NCI-H1092 treated with DMSO at 0.1 percent for 48 hours (cell line): ENCODE results near the gene PIK3AP1.
"Not testable (repeated sequence)": the region's sequence is repeated elsewhere in the genome, so short reads cannot be mapped to it uniquely, and the experiment has no call there.

Experiments used
- DNase-seq: peaks from one replicate; lab custom pipeline; 2025; lab: John Stamatoyannopoulos, UW

Gene PIK3AP1

GRCh38 chr10:96695975-96696634 lies 24.2 kb downstream of the PIK3AP1 start:
- DNase-seq, result no peak

DNA sequence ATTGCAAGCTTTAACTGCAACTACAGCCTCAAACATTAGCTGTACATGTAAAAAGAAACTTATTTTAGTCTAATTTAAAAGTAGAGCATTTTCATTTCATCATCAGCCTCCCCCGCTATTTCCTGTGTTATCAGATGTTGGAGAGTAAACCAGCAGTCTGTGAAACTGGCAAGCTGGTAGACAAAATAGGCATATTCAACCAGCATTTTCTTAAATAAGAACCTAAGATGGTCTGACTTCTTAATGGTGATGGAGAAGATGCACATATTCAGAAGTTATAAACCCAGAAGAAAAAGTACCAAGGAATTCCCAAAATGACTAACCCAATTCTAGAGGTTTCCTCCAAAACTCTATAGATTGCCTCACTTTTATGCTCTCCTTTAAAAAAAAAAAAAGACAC lies 24.9 kb downstream of the PIK3AP1 start:
- DNase-seq, result no peak

DNA sequence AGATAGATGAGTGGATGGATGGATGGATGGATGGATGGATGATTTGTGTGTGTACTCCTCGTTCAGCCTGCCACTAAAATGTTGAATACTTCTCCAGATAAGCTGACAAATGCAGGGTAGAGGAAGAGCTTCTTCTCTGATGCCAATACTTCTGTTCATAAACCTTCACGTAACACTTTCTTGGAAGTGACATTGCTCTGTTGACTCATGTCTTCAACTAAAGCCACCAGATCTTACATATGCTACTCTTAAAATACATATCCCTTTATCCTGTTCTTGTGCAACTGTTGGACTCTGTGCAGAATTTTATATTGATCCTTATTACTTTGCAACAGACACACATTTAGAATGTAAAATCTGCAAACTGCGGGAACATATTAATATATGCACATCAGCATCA lies 26.9 kb downstream of the PIK3AP1 start:
- DNase-seq, result no peak

GRCh38 chr10:96692427-96692826 lies 27.9 kb downstream of the PIK3AP1 start:
- no peak for DNase-seq

DNA sequence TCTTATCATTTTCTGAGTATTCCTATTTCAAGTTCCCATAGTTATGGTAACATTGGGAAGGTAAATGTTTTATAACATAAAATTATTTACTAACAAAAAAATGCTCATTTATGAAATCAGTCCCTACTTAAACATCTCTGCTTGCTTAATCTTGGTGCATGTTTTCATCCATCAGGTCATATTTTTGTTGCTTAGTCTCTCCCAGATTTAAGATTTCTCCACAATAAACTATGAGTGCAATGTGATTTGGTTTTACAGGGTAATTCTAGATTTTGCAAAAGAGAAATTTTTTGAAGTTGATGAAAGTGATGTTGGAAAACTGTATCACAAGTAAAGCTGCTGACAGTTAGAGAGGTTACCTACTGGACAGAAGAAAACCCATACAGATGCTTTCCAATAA lies 28.6 kb downstream of the PIK3AP1 start:
- no peak for DNase-seq

GRCh38 chr10:96690755-96691730 lies 29.3 kb downstream of the PIK3AP1 start:
- DNase-seq, result no peak

- no peak for DNase-seq
Measured at GRCh38 chr10:96688789-96689188, 31.5 kb downstream of the PIK3AP1 start.

- DNase-seq, result no peak
Measured at GRCh38 chr10:96687317-96688012, 32.8 kb downstream of the PIK3AP1 start.

GRCh38 chr10:96686514-96686913 lies 33.8 kb downstream of the PIK3AP1 start:
- DNase-seq, result no peak

DNA sequence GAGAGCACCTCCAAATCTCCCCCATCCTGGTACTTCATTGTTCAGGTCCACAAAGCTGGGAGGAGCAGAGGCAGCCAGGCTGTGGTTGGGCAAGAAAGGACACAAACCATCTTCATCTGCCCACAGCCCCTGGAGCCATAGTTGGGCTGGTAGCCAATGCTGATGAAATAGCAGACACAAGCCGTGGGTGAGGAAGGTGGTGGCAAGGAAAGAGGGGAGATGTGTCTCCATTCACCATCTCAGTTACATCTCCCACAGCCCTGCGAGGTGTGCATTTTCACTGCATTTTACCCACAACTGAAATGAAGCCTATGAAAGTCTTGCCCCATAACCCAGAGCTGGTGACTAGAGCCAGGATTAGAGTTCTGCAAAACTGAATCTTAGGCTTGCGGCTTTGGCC lies 35.0 kb downstream of the PIK3AP1 start:
- no peak for DNase-seq

- no peak for DNase-seq
Measured at GRCh38 chr10:96684826-96685225, 35.5 kb downstream of the PIK3AP1 start.

DNA sequence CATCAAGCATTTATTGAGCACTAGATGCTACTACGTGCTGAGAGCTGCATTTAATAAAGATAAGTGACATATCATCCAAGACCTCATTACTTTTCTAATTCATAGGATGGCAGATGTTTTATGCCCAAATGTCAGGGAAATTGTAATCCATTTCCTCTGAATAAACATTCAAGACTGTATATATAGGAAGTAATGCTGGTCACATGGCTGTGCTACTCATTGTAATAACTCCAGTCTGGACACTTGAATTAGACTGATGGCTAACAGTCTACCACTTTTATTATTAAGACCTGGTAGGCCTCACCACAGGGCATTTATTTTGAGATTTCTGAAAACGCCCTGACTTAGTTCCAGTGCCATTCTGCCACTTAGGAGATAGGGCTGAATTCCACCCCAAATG lies 36.6 kb downstream of the PIK3AP1 start:
- DNase-seq, result no peak

GRCh38 chr10:96683065-96683464 lies 37.2 kb downstream of the PIK3AP1 start:
- no peak for DNase-seq

DNA sequence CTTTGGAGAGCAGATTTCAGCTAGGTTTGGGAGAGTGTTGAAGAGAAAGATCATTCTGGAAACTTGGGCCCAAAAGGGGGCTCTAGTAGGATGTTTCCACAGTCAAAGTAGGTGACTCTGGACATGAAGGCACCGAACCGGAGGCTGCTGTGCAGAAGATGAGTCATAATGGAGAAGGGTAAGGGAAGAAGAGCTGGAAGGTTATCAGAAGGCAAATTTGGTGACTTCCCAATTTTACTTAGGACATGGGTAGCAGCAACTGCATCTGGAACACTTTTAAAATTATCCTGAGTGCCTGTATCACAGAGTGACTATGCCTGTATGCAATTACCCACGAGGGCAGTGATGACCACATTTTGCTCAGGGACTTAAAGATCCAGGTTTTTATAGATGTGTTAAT lies 38.8 kb downstream of the PIK3AP1 start:
- no peak for DNase-seq

- DNase-seq, result not testable (repeated sequence)
Measured at GRCh38 chr10:96680463-96680862, 39.9 kb downstream of the PIK3AP1 start.

- no peak for DNase-seq
Measured at GRCh38 chr10:96678725-96679124, 41.6 kb downstream of the PIK3AP1 start.

DNA sequence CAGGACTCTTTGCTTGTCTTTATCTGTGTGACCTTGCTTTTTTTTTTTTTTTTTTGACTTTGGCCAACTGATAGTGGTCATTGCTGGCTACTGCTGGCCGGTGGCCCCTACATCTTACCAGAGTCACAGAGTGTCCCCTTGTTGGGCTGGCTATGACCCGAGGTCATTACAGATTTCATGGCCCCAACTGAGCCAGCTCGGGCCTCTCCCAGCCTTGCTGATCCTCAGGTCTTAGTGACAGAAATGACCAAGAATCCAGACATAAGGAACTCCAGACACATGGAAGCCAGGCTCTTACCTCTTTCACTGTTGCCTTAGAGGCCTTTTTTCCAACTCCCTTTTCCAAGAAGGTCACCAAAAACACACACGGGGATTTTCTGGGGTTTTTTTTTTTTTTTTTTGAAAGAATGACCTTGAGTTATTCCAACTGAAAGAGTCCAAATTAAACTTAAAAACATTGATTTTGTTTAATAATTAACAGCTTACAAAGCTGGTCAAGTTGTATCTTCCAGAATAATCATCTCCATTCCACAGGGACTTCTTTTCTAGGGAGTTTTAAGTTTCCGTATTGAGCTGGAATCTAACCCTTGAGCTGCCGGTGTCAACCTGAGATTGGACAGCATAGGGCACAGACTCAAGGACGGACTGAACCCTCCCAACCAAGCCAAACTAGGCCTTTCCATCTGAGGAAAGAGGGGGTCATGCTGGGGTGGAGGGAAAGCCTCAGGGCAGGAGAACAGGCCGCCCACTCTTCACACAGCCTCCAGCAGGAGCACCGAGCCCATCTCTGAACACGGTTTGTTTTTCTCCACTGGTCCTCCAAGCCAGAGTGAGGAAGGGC lies 43.8 kb downstream of the PIK3AP1 start:
- DNase-seq, result no peak

- DNase-seq, result no peak
Measured at GRCh38 chr10:96675846-96676245, 44.5 kb downstream of the PIK3AP1 start.

- DNase-seq, result no peak
Measured at GRCh38 chr10:96673318-96674099, 46.8 kb downstream of the PIK3AP1 start.

- DNase-seq, result no peak
Measured at GRCh38 chr10:96672481-96673175, 47.7 kb downstream of the PIK3AP1 start.
